HG03196 (cell line): ENCODE data around the gene DUSP14.
"Not testable (repeated sequence)": the region's sequence is repeated elsewhere in the genome, so short reads cannot be mapped to it uniquely, and the experiment has no call there.

ENCODE experiments used
- ATAC-seq: cut with Tn5 transposase; IDR thresholded peaks from one replicate; pipeline ENCODE4 v1.9.1; 2021; ENCODE audit not compliant: unreplicated experiment

The DUSP14 gene, protein sequence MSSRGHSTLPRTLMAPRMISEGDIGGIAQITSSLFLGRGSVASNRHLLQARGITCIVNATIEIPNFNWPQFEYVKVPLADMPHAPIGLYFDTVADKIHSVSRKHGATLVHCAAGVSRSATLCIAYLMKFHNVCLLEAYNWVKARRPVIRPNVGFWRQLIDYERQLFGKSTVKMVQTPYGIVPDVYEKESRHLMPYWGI

DNA sequence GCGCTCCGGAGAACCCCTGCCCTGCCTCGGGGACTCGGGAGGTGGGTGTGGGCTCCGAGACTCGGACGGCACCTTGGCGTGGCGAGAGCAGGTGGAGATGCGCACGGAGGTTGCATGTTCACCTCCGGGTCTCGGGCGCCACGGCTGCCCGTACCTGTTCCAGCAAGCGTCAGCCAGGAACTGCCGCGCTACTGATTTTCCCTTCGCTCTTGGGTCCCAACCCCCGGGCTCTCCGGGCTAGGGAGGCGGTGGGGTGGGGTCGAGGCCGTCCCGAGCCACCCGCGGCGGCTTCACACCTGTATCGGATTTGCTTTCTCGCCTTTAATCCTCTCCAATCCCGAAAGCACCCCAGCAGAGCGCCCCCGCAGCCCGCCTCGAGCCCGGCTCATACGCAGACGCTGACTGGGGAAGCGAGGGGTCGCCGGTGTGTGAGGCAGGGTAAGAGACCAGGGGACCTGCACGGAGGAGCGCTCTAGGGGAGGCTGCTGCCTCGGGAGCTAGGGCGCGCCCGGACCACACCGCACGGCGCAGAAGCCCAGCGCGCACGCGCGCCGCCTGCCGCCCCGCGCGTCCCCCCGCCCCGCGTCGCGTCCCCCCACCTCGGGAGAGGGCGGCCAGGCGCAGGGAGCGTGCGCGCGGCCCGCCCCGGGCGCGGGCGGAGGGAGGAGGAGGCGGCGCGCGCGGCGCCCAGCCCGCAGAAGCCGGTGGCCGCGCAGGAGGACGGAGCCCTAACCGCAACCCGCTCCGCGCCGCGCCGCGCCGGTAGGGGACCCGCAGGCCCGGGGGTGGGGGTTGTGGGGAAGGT lies at the start of gene DUSP14:
TSS of gene DUSP14 (plus strand) at position 695 of the 805 bp plus-strand sequence. CDS start 22,382 bp downstream, outside the sequence.
- ATAC-seq, result peak; percentile 59

DNA sequence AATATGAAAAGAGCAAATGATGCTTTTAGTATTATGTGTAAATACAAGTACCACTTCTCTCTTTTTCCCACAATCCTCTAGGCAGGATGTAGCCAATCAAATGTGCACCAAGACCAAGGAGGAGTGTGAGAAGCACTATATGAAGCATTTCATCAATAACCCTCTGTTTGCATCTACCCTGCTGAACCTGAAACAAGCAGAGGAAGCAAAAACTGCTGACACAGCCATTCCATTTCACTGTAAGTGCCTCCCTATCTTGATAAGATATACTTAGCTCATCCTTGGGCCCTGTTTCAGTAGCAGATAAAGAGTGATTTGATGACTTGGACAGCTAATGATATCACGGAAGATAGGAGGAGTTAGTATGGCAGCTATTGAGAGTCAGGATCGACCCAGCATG lies 49.3 kb upstream of the DUSP14 start:
- no peak for ATAC-seq

- not testable (repeated sequence) for ATAC-seq
Observed at GRCh38 chr17:37441369-37442014, 48.2 kb upstream of the DUSP14 start.

GRCh38 chr17:37446027-37446426 lies 43.7 kb upstream of the DUSP14 start:
- no peak for ATAC-seq

GRCh38 chr17:37447641-37448040 lies 42.0 kb upstream of the DUSP14 start:
- no peak for ATAC-seq

GRCh38 chr17:37450112-37450511 lies 39.6 kb upstream of the DUSP14 start:
- no peak for ATAC-seq

- not testable (repeated sequence) for ATAC-seq
Observed at GRCh38 chr17:37457801-37458200, 31.9 kb upstream of the DUSP14 start.

DNA sequence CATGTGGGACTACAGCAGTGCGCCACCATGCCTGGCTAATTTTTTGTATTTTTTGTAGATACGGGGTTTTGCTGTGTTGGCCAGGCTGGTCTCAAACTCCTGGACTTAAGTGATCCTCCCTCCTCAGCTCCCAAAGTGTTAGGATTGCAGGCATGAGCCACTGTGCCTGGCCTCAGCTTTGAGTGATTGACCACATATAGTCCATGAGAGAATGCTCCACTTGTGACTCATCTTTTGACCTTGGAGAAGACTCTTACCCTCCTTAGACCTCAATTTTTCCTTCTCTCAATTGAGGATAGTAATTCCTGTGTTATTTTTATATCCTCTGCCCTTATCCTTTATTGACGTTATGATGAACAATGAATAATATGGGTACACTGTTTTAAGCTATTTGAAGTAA lies 30.9 kb upstream of the DUSP14 start:
- no peak for ATAC-seq

- no peak for ATAC-seq
Observed at GRCh38 chr17:37461668-37462067, 28.0 kb upstream of the DUSP14 start.

- no peak for ATAC-seq
Observed at GRCh38 chr17:37462492-37462891, 27.2 kb upstream of the DUSP14 start.

DNA sequence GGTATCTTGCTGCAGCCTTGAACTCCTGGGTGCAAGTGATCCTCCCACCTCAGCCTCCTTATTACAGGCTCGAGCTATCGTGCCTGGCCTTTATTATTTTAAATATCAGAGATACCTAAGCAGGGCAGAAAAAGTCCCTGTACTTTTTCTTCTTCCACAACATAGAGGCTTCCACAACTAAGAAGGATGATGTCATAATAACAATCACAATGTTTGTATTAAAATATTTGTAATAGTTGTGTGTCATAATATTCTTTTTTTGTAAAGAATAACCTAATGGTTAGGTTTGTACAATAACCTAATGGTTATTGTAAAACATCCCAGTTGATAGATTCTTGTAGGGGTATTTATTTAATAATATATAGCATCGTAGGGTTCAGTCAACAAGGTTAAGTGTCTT lies 26.7 kb upstream of the DUSP14 start:
- no peak for ATAC-seq

GRCh38 chr17:37465069-37465616 lies 24.5 kb upstream of the DUSP14 start:
- ATAC-seq, result no peak

DNA sequence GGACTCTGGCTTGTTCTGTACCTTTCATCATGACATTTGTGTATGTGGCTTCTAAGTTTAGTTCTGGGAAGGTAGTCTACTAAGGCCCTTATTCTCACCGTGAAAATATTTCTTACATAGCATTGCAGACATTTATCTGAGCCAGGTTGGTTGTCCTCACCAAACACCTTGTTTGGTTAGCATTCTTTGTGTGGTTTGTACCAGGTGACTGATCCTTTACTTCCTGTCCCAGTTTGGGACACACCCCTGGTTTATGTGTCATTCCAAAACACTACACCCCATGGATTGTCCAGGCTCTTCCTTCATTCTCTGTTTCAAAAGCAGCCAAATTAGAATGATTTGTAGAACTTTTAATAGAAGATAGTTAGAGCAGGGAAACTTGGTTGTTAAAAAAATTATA lies 23.2 kb upstream of the DUSP14 start:
- ATAC-seq, result no peak

DNA sequence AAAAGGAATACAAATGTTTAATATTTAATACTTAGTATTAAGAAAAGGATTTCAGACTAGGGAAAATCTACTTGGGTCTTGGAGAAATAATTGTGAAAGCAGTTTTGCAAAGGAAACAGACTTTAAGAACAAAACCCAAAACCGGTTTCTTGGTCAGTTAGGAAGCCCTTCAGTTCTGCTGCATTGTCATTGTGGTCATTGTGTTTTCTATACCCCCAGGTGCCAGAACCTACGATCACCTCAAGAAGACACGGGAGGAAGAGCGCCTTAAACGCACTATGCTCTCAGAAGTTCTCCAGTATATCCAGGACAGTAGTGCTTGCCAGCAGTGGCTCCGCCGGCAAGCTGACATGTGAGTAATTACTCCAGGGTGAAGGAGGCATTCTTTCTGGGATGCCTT lies 19.5 kb upstream of the DUSP14 start:
- no peak for ATAC-seq

GRCh38 chr17:37475731-37476420 lies 13.8 kb upstream of the DUSP14 start:
- ATAC-seq, result no peak

- ATAC-seq, result no peak
Observed at GRCh38 chr17:37476431-37477120, 13.1 kb upstream of the DUSP14 start.

DNA sequence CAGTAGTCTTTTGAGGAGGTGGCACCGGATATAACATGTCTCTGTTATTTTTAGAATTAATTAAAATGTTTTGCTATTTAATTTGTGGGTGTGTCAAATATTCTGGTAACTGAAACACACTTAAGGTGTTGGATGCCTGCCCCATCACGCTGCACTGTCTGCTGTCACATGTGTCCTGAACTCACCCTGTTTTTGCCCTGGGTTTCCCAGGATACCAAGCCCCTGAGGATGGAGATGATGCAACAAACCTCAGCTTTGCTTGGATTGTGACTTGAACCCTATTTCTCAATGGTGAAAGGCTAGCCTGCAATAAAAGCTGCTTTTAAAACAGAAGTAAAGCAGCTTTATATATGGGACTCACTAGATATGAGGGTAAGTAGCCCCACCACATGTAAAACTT lies 11.5 kb upstream of the DUSP14 start:
- ATAC-seq, result no peak

DNA sequence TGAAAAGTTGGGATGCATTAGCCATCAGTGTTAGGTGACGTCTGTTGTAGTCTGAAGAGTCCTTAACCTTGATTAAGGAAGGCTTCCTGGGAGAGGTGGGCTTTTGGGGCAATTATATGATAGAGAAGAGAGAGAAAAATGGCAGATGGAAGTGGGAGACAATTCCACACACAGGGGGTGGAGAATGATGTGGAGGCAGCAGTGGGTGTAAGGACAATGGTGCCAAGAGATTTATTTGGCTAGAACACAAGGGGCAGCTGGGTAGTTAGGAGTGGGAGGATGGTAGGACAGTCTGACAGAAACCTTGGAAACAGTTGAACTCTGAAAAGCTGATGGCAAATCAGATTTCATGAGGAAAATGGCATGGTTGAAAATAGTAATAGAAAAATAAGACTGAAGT lies 10.7 kb upstream of the DUSP14 start:
- ATAC-seq, result no peak

- no peak for ATAC-seq
Observed at GRCh38 chr17:37480427-37480826, 9.3 kb upstream of the DUSP14 start.

DNA sequence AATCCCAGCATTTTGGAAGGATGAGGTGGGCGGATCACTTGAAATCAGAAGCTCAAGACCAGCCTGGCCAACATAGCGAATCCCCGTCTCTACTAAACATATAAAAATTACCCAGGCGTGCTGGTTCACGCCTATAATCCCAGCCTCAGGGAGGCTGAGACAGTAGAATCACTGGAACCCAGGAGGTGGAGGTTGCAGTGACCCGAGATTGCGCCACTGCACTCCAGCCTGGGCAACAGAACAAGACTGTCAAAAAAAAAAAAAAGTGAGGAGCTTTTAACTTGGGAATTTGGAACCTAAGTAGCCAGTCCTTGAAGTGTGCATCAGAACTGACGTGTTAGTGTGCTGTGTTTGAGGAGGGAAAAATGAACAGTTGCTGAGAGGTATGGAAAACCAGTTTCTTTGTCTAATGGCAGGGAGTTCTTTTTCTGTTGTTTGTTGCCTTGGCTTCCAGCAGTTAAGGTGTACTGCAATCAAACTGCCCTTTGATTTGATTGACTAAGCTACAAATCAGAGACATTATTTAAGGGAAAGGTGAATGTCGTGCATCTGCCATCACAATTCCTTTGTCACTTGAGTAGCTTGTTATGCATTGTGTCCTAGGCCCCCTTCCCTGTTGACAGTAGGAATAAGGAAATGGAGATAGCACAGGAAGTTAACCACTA lies 8.6 kb upstream of the DUSP14 start:
- no peak for ATAC-seq
